HG02938 (cell line): ENCODE measurements around the gene C6orf47.

Source experiments
- ATAC-seq: cut with Tn5 transposase; IDR thresholded peaks from one replicate; pipeline ENCODE4 v1.9.1; 2021; ENCODE audit warnings: mild to moderate bottlenecking, moderate library complexity; ENCODE audit not compliant: unreplicated experiment

C6orf47 gene

GRCh38 chr6:31661262-31662123, 915 bp upstream of the C6orf47 start:
- no peak for ATAC-seq

GRCh38 chr6:31659649-31660380, 763 bp downstream of the C6orf47 start:
- no peak for ATAC-seq

GRCh38 chr6:31658983-31659648, 1.5 kb downstream of the C6orf47 start:
- ATAC-seq = no peak

GRCh38 chr6:31658158-31658688, 2.4 kb downstream of the C6orf47 start:
- no peak for ATAC-seq

GRCh38 chr6:31657406-31658157, 3.0 kb downstream of the C6orf47 start:
- no peak for ATAC-seq

GRCh38 chr6:31655349-31656237, 5.0 kb downstream of the C6orf47 start, which contains the start of gene APOM:
Gene APOM, plus strand, starts transcription at chr6:31655894. Its CDS starts 73 bp downstream, at chr6:31655967.
- no peak for ATAC-seq

GRCh38 chr6:31654574-31655348, 5.8 kb downstream of the C6orf47 start:
- no peak for ATAC-seq

- peak; percentile 55 for ATAC-seq
Measured at GRCh38 chr6:31652925-31653724, 7.5 kb downstream of the C6orf47 start.

GRCh38 chr6:31651602-31652191, 8.9 kb downstream of the C6orf47 start:
- ATAC-seq = peak; percentile 34

GRCh38 chr6:31645325-31645724, 15.3 kb downstream of the C6orf47 start:
- no peak for ATAC-seq

- ATAC-seq = no peak
Measured at GRCh38 chr6:31643818-31644454, 16.6 kb downstream of the C6orf47 start.

- no peak for ATAC-seq
Measured at GRCh38 chr6:31642798-31643570, 17.6 kb downstream of the C6orf47 start.

- ATAC-seq = no peak
Measured at GRCh38 chr6:31641370-31641769, 19.2 kb downstream of the C6orf47 start.

GRCh38 chr6:31640612-31641011, 20.0 kb downstream of the C6orf47 start:
- no peak for ATAC-seq

- no peak for ATAC-seq
Measured at GRCh38 chr6:31639449-31639861, 21.1 kb downstream of the C6orf47 start.

GRCh38 chr6:31639043-31639442, 21.5 kb downstream of the C6orf47 start:
- no peak for ATAC-seq
